MCF 10A (cell line): ENCODE data around the gene MAP3K4. TPM values are rescaled to one million over a fixed set of nuclear protein-coding genes. Genes with fewer than 3 reads are reported as not detected.

Experiments
- BruUV-seq: library from RNA; stranded (reverse); fragments of 400-500 nt; replicated peaks from 2 replicates; lab custom pipeline; 2021; lab: Mats Ljungman, UMichigan
- CTCF ChIA-PET: fragments of 300-600 bp; sonication (Branson Sonifier 250); formaldehyde crosslinking; extraction: SDS; loops from one replicate; lab custom pipeline; 2021; ENCODE audit warnings: antibody characterized with exemption, inconsistent platforms; lab: Yijun Ruan, JAX
- POLR2A ChIA-PET: fragments of 300-600, 350-650 bp; sonication (Branson Sonifier 250); formaldehyde crosslinking; extraction: SDS; loops from one replicate; lab custom pipeline; 2020; ENCODE audit warnings: antibody characterized with exemption, inconsistent platforms; lab: Yijun Ruan, JAX
- DNase-seq: peaks from one replicate; pipeline ENCODE4 v3.0.0-alpha.2; 2018; ENCODE audit not compliant: unreplicated experiment
- H3K27ac Mint-ChIP-seq: one replicate; pipeline ENCODE4 v1.8.0; 2022; ENCODE audit warnings: mild to moderate bottlenecking, low read depth, mixed read lengths; ENCODE audit not compliant: unreplicated experiment
- H3K27me3 Mint-ChIP-seq: one replicate; pipeline ENCODE4 v1.8.0; 2022; ENCODE audit warnings: mixed read lengths; ENCODE audit not compliant: insufficient read depth, unreplicated experiment
- H3K36me3 Mint-ChIP-seq: one replicate; pipeline ENCODE4 v1.8.0; 2022; ENCODE audit warnings: mild to moderate bottlenecking, moderate library complexity, mixed read lengths; ENCODE audit not compliant: insufficient read depth, unreplicated experiment
- H3K4me1 Mint-ChIP-seq: one replicate; pipeline ENCODE4 v1.8.0; 2022; ENCODE audit warnings: mixed read lengths; ENCODE audit not compliant: insufficient read depth, unreplicated experiment
- H3K4me3 Mint-ChIP-seq: one replicate; pipeline ENCODE4 v1.8.0; 2022; ENCODE audit warnings: mild to moderate bottlenecking, moderate library complexity, mixed read lengths; ENCODE audit not compliant: unreplicated experiment
- H3K9me3 Mint-ChIP-seq: one replicate; pipeline ENCODE4 v1.8.0; 2022; ENCODE audit warnings: mixed read lengths; ENCODE audit not compliant: unreplicated experiment
- intact Hi-C: fragments of 100-400 bp; cut with micrococcal nuclease; formaldehyde crosslinking; loops from 2 replicates; pipeline ENCODE4 v1.14.1; 2022
- total RNA-seq: library from RNA; stranded (reverse); gene quantifications from 2 replicates; pipeline ENCODE4 v1.2.3, GENCODE V29; 2022
- TF ChIP-seq, protein P1 (sequence below): fragments of 200-600 bp; IDR thresholded peaks from one replicate; pipeline ENCODE4 v1.8.0; 2022; ENCODE audit warnings: antibody characterized with exemption, mild to moderate bottlenecking; ENCODE audit not compliant: unreplicated experiment

Gene MAP3K4
- total RNA-seq, 1 experiment from 2014 or later: 38.7 TPM

- no peak overlapping the region for H3K4me3 Mint-ChIP-seq
- ChIA-PET CTCF (interaction anchor here (0.7 to 1.4 kb wide), 2 partner anchors 17 to 316 kb away, joined by 4 read pairs; no protein-coding TSS in a partner anchor), POLR2A (interaction anchor here (0.7 kb wide), 1 partner anchor 106 kb away, joined by 3 read pairs; no protein-coding TSS in a partner anchor)
- no peak overlapping the region for H3K27ac Mint-ChIP-seq
- TF ChIP-seq, protein P1, sequence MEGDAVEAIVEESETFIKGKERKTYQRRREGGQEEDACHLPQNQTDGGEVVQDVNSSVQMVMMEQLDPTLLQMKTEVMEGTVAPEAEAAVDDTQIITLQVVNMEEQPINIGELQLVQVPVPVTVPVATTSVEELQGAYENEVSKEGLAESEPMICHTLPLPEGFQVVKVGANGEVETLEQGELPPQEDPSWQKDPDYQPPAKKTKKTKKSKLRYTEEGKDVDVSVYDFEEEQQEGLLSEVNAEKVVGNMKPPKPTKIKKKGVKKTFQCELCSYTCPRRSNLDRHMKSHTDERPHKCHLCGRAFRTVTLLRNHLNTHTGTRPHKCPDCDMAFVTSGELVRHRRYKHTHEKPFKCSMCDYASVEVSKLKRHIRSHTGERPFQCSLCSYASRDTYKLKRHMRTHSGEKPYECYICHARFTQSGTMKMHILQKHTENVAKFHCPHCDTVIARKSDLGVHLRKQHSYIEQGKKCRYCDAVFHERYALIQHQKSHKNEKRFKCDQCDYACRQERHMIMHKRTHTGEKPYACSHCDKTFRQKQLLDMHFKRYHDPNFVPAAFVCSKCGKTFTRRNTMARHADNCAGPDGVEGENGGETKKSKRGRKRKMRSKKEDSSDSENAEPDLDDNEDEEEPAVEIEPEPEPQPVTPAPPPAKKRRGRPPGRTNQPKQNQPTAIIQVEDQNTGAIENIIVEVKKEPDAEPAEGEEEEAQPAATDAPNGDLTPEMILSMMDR: no peak
- no peak for DNase-seq
- BruUV-seq: no TSS peak
- intact Hi-C loops: no loop called here
- H3K27me3 Mint-ChIP-seq: no peaks in the 10 kb centered on the region
- H3K36me3 Mint-ChIP-seq: peaks cover 6% of the 10 kb centered on the region
- H3K9me3 Mint-ChIP-seq: no peaks in the 10 kb centered on the region
- H3K4me1 Mint-ChIP-seq: peaks cover 9% of the 10 kb centered on the region
Measured at GRCh38 chr6:161054876-161055275, 63.3 kb downstream of the MAP3K4 start.

GRCh38 chr6:161056451-161056850 lies 64.9 kb downstream of the MAP3K4 start:
- no peak for DNase-seq
- TF ChIP-seq, protein P1: no peak
- Mint-ChIP-seq H3K4me1 (peaks cover 9% of the 10 kb centered on the region), H3K4me3 (no peak overlapping the region), H3K27me3 (no peaks in the 10 kb centered on the region), H3K36me3 (peaks cover 6% of the 10 kb centered on the region), H3K9me3 (no peaks in the 10 kb centered on the region), H3K27ac (no peak overlapping the region)
- intact Hi-C loops: no loop called here
- BruUV-seq: no TSS peak
- ChIA-PET CTCF (no interaction called here), POLR2A (no interaction called here)

DNA sequence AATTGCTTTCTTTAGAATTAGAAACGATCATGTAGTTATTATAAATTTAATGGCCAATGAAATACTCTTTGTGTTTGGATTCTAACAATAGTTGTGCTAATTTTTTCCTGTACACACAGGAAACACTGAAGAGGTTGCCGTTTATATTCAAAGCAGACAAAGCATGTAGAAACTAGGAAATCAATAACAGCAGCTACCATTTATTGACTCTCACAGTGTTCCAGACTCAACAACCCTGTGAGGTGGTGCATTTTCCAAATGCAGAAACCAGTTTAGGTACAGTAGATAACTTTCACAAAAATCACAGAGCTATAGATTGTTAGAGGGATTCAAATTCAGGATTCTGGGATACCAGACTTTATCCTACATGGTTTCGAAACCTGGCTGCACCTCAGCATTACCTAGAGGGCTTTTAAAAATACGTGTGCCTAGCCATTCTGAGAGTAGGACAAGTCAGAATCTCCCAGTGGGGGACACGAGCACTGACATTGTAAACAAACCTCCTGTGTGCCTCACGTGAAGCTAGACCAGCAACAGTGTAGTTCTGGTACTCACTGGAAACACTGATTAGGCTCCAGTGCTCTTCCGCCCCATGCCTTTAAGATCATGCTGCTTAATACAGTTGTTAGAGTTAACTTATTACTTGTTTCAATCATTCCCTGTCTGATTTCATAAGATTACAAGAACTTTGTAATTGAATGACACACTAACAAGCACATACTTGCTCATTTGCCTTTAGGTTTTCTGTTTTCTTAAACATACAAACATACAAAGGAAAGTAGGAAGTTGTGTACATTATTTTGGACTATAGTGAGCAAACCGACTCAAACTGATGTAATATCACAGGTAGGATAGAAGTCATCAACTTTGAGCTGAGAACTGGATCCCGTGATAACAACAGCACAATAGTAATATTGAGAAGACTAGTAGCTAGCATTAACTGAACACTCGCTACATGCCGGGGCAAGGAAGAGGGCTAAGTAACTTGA lies 65.8 kb downstream of the MAP3K4 start:
- Mint-ChIP-seq H3K9me3 (no peaks in the 10 kb centered on the region), H3K4me1 (peaks cover 9% of the 10 kb centered on the region), H3K27me3 (no peaks in the 10 kb centered on the region), H3K36me3 (no peaks in the 10 kb centered on the region), H3K27ac (peak overlapping the region; percentile 57), H3K4me3 (no peak overlapping the region)
- POLR2A ChIA-PET: interaction anchor here (0.6 to 1.7 kb wide), 3 partner anchors 11 to 105 kb away, joined by 3 to 6 read pairs (median 4); no protein-coding TSS in a partner anchor
- peak; percentile 28 for DNase-seq
- CTCF ChIA-PET: interaction anchor here (1.3 kb wide), 1 partner anchor 65 kb away, joined by 3 read pairs; no protein-coding TSS in a partner anchor
- TF ChIP-seq, protein P1: no peak
- no TSS peak for BruUV-seq
- intact Hi-C loops: no loop called here

- POLR2A ChIA-PET: no interaction called here
- no TSS peak for BruUV-seq
- TF ChIP-seq, protein P1: no peak
- Mint-ChIP-seq H3K27ac (no peak overlapping the region), H3K4me3 (no peak overlapping the region), H3K27me3 (no peaks in the 10 kb centered on the region), H3K9me3 (no peaks in the 10 kb centered on the region), H3K4me1 (peaks cover 9% of the 10 kb centered on the region), H3K36me3 (no peaks in the 10 kb centered on the region)
- no peak for DNase-seq
- intact Hi-C loops: no loop called here
- CTCF ChIA-PET: no interaction called here
Measured at GRCh38 chr6:161058741-161059140, 67.2 kb downstream of the MAP3K4 start.
